Esophagus squamous epithelium (tissue), 4 donors: ENCODE results near the gene CTNND2.

Source experiments
- POLR2A ChIP-seq, 4 donors: fragments of 450-650 bp; IDR thresholded peaks; one replicate each; pipeline ENCODE4 v1.6.1; 2017; ENCODE audit warnings: antibody characterized with exemption in 4 of 4, mild to moderate bottlenecking in 4 of 4, moderate library complexity in 3 of 4
- TF ChIP-seq, protein P1 (sequence below), 6 experiments: fragments of 450-650 bp in 4 of 6; fragments of 200-600 bp in 2 of 6; sonication (generic) in 2 of 6; IDR thresholded peaks; one replicate each; pipeline ENCODE4 v1.5.1; 2016 to 2019; ENCODE audit warnings: antibody characterized with exemption in 6 of 6, mild to moderate bottlenecking in 4 of 6, moderate library complexity in 4 of 6

DNA sequence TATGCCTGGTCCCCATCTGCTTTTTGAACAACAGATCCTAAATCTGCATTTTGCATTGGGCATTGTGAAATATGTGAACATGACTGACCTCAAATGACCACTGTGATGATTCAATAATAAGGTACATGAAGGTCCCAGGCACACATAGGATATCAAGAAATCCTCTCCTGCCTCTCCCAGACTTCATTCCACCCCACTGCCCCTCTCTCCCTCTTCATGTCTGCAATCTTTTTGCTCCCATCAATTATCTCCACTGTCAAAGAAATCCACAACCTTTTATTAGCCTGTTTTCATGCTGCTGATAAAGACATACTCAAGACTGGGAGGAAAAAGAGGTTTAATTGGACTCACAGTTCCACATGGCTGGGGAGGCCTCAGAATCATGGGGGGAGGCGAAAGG lies 476.7 kb downstream of the CTNND2 start:
- TF ChIP-seq, protein P1, sequence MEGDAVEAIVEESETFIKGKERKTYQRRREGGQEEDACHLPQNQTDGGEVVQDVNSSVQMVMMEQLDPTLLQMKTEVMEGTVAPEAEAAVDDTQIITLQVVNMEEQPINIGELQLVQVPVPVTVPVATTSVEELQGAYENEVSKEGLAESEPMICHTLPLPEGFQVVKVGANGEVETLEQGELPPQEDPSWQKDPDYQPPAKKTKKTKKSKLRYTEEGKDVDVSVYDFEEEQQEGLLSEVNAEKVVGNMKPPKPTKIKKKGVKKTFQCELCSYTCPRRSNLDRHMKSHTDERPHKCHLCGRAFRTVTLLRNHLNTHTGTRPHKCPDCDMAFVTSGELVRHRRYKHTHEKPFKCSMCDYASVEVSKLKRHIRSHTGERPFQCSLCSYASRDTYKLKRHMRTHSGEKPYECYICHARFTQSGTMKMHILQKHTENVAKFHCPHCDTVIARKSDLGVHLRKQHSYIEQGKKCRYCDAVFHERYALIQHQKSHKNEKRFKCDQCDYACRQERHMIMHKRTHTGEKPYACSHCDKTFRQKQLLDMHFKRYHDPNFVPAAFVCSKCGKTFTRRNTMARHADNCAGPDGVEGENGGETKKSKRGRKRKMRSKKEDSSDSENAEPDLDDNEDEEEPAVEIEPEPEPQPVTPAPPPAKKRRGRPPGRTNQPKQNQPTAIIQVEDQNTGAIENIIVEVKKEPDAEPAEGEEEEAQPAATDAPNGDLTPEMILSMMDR (IDR thresholded peaks at IDR 0.05) = no peak
- no peak for TF ChIP-seq POLR2A (IDR thresholded peaks at IDR 0.05)
